Right lobe of liver (tissue), 6 donors: ENCODE data around the gene DUSP16. TPM values are rescaled to one million over a fixed set of nuclear protein-coding genes. Genes with fewer than 3 reads are reported as not detected.

Experiments
- ATAC-seq, 4 donors: fragments of 200-7000 bp; cut with Tn5 transposase; one replicate each; pipeline ENCODE4 v1.9.1; 2020; ENCODE audit warnings: mild to moderate bottlenecking in 4 of 4, moderate library complexity in 4 of 4
- DNase-seq, 3 donors: peaks; one replicate each; pipeline ENCODE4 v3.0.0-alpha.2; 2020
- H3K27ac ChIP-seq, 3 donors: fragments of 200-600 bp; one replicate each; pipeline ENCODE4 v1.8.0; 2022
- H3K27me3 ChIP-seq, 2 donors: fragments of 200-600 bp; one replicate each; pipeline ENCODE4 v1.8.0; 2022
- H3K36me3 ChIP-seq, 4 donors: fragments of 200-600 bp; sonication (generic) in 1 of 4; one replicate each; pipeline versions ENCODE4 v1.5.1 to v1.8.0; 2017 to 2022; ENCODE audit warnings: control low read depth in 1 of 4
- H3K4me1 ChIP-seq, 4 donors: fragments of 200-600 bp; sonication (generic) in 1 of 4; one replicate each; pipeline versions ENCODE4 v1.5.1 to v1.8.0; 2017 to 2022; ENCODE audit warnings: control low read depth in 1 of 4
- H3K4me3 ChIP-seq, 3 donors: fragments of 200-600 bp; one replicate each; pipeline ENCODE4 v1.8.0; 2022
- H3K9me3 ChIP-seq, 4 donors: fragments of 200-600 bp; sonication (generic) in 1 of 4; one replicate each; pipeline versions ENCODE4 v1.5.1 to v1.8.0; 2017 to 2022; ENCODE audit warnings: control low read depth in 1 of 4
- CTCF ChIP-seq, 4 donors: fragments of 200-600 bp in 3 of 4; fragments of 450-650 bp in 1 of 4; IDR thresholded peaks; one replicate each; pipeline versions ENCODE4 v1.5.1 to v1.8.0; 2016 to 2022; ENCODE audit warnings: antibody characterized with exemption in 4 of 4, mild to moderate bottlenecking in 2 of 4
- POLR2A ChIP-seq: fragments of 450-650 bp; IDR thresholded peaks from one replicate; pipeline ENCODE4 v1.6.1; 2017; ENCODE audit warnings: antibody characterized with exemption, mild to moderate bottlenecking
- WGBS: methylation state at CpG from one replicate; pipeline ENCODE4 v1.1.6; 2018; ENCODE audit warnings: low coverage, low lambda C conversion rate; ENCODE audit not compliant: insufficient coverage; ENCODE audit errors: missing lambda C conversion rate; 5-methylcytosine and 5-hydroxymethylcytosine counted together
- intact Hi-C, 2 donors: fragments of 100-400 bp; cut with DNase I; formaldehyde crosslinking; loops; one replicate each; pipeline versions ENCODE4 v1.11.2 to v1.14.1; 2022
- total RNA-seq, 6 experiments: library from RNA; depleted of rRNA in 2 of 6; stranded (reverse); fragments of >200 nt in 2 of 6; fragmentation: NEBNext Ultra II Directional in 3 of 6; extraction: Animal tissue kit (Norgen Biotek cat#: 25700) in 3 of 6; gene quantifications; one replicate each; pipeline versions ENCODE4 v1.1.0 to v1.2.4, GENCODE V29; 2016 to 2023
- donor health status: DM: no; HTN: yes; CAD: no.
- donor health status: DM: no; HTN: no; CAD: no.
- donor health status: DM: no; HTN: no; CAD: no.
- donor health status: DM: no; HTN: yes; CAD: no.
- donor health status: DM: no; HTN: yes; CAD: no.

DUSP16 gene
- total RNA-seq, 6 experiments from 2014 or later, result 41.9 to 74.2 (median 48.4) TPM

GRCh38 chr12:12436831-12437345 lies 125.8 kb downstream of the DUSP16 start:
- 100% methylated on average over 1 of the region's 2 CpGs for WGBS
- Histone ChIP-seq H3K4me3 (no peak overlapping the region), H3K36me3 (no peaks in the 10 kb centered on the region), H3K4me1 (peaks cover 0 to 45% (median 11%) of the 10 kb centered on the region in 4 donors), H3K27me3 (no peaks in the 10 kb centered on the region), H3K27ac (no peak overlapping the region), H3K9me3 (no peaks in the 10 kb centered on the region)
- no peak for DNase-seq
- TF ChIP-seq POLR2A (no peak), CTCF (IDR thresholded peaks at IDR 0.05) (no peak)
- ATAC-seq, result no peak
- intact Hi-C loops, result no loop called here

DNA sequence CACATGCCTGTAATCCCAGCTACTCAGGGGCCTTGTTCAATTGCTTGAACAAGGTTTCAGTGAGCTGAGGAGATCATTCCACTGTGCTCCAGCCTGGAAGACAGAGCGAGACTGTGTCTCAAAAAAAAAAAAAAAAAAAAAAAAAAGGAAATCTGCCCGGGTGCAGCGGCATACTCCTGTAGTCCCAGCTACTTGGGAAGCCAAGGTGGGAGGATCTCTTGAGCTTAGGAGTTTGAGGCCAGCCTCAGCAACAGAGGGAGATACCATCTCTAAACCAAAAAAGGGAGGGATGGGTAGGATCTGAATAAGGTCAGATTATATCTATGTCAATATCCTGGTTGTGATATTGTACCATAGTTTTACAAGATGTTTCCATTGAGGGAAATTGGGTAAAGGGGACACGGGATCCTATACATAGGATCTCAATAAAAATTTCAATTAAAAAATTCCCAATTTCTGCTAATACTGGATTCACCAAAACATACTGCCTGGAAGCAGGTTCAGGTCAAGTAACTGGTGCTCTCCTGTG lies 129.4 kb downstream of the DUSP16 start:
- Histone ChIP-seq H3K4me1 (peaks cover 0 to 15% (median 0%) of the 10 kb centered on the region in 4 donors), H3K36me3 (no peaks in the 10 kb centered on the region), H3K27me3 (no peaks in the 10 kb centered on the region), H3K9me3 (no peaks in the 10 kb centered on the region), H3K4me3 (no peak overlapping the region), H3K27ac (no peak overlapping the region)
- ATAC-seq (no peak), DNase-seq (no peak)
- WGBS, result 72% methylated on average over 4 of the region's 4 CpGs
- intact Hi-C loops, result no loop called here
- TF ChIP-seq CTCF (IDR thresholded peaks at IDR 0.05), result no peak

GRCh38 chr12:12432364-12432763 lies 130.3 kb downstream of the DUSP16 start:
- Histone ChIP-seq H3K4me3 (no peak overlapping the region), H3K9me3 (no peaks in the 10 kb centered on the region), H3K27ac (peak overlapping the region in 2 of 3 donors; percentile 1 to 16), H3K4me1 (peaks cover 0 to 15% (median 0%) of the 10 kb centered on the region in 4 donors), H3K27me3 (no peaks in the 10 kb centered on the region), H3K36me3 (no peaks in the 10 kb centered on the region)
- ATAC-seq (peak in 3 of 4 donors; percentile 32 to 68 (median 64)), DNase-seq (no peak)
- TF ChIP-seq POLR2A, result no peak
- no peak for TF ChIP-seq CTCF (IDR thresholded peaks at IDR 0.05)
- intact Hi-C loops, result no loop called here

DNA sequence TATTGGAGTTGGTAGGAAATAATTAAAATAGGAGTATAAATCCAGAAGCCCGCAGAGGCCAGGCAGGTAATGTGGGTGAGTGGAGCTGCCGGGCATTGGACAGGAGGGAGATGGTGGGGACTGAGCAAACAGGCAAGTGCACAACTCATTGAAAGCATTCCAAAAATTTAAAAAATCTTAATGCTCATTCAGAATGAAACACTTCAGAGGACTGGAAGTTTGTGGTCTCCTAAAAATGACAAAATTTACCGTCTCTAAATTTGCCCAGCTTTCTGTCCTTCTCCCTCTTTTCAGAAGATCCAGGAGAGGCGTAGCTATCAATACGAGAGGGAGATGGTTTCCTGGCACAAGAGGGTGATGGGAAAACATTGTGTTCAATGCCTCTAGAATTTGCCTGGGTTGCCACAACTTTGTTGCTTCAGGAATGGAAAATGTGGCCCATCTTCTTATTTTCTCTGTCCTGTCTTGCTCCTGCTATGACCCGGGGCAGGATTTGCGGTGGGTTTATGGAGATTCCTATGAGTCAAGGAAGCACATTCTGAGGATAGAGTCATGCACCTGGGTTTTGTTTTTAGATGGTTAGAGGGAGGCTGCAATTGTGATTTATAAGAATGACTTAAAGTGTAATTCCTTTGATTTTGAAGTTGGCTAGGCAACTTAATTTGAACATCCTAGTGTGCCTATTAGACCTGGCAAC lies 133.6 kb downstream of the DUSP16 start:
- H3K27ac ChIP-seq, result no peak overlapping the region
- no peaks in the 10 kb centered on the region for H3K36me3 ChIP-seq
- ATAC-seq, result no peak
- H3K4me3 ChIP-seq, result no peak overlapping the region
- H3K4me1 ChIP-seq, result peaks cover 0 to 15% (median 0%) of the 10 kb centered on the region in 4 donors
- no peak for TF ChIP-seq POLR2A
- TF ChIP-seq CTCF (IDR thresholded peaks at IDR 0.05), result no peak
- H3K9me3 ChIP-seq, result no peaks in the 10 kb centered on the region
- no peaks in the 10 kb centered on the region for H3K27me3 ChIP-seq
- DNase-seq, result no peak
- 75% methylated on average over 7 of the region's 7 CpGs for WGBS
- intact Hi-C loops, result no loop called here
